GM12872 (cell line): ENCODE data around the gene SRRM5.

Experiments used
- CTCF ChIP-seq: IDR thresholded peaks from 3 replicates; pipeline ENCODE4 v1.5.1; 2011; ENCODE audit warnings: low read depth, mild to moderate bottlenecking, low read length, moderate library complexity; ENCODE audit not compliant: insufficient read depth

Gene SRRM5

GRCh38 chr19:43570174-43570791 lies 41.6 kb upstream of the SRRM5 start:
- 0 out of 3 replicates have a peak, but pooled peaks have one; percentile 6 for TF ChIP-seq CTCF

GRCh38 chr19:43572171-43572588 lies 39.7 kb upstream of the SRRM5 start:
- TF ChIP-seq CTCF: no peak

- TF ChIP-seq CTCF: no peak
These were observed 37.3 kb upstream of the SRRM5 start for GRCh38 chr19:43574424-43575155.

- no peak for TF ChIP-seq CTCF
These were observed 36.5 kb upstream of the SRRM5 start, which contains the start of the genes PINLYP and XRCC1 for GRCh38 chr19:43575156-43575950. TSS of gene PINLYP (plus strand) at chr19:43575801. CDS start at chr19:43577192, 1,391 bp downstream. TSS of gene XRCC1 (minus strand) at chr19:43575527. CDS start at chr19:43575458, 69 bp downstream.

- TF ChIP-seq CTCF: no peak
These were observed 35.7 kb upstream of the SRRM5 start for GRCh38 chr19:43575955-43576878.

GRCh38 chr19:43578787-43579186 lies 33.1 kb upstream of the SRRM5 start:
- no peak for TF ChIP-seq CTCF
